HG03571 (cell line): ENCODE results near the gene AHCYL2.
A peak's percentile ranks its signal among the peaks of the same experiment; 100 is the strongest.
"Not testable (repeated sequence)": the region's sequence is repeated elsewhere in the genome, so short reads cannot be mapped to it uniquely, and the experiment has no call there.

Experiments used
- ATAC-seq: cut with Tn5 transposase; IDR thresholded peaks from one replicate; pipeline ENCODE4 v1.9.1; 2021; ENCODE audit not compliant: unreplicated experiment

AHCYL2 gene

GRCh38 chr7:129208667-129209066, 16.2 kb upstream of the AHCYL2 start:
- ATAC-seq: no peak

DNA sequence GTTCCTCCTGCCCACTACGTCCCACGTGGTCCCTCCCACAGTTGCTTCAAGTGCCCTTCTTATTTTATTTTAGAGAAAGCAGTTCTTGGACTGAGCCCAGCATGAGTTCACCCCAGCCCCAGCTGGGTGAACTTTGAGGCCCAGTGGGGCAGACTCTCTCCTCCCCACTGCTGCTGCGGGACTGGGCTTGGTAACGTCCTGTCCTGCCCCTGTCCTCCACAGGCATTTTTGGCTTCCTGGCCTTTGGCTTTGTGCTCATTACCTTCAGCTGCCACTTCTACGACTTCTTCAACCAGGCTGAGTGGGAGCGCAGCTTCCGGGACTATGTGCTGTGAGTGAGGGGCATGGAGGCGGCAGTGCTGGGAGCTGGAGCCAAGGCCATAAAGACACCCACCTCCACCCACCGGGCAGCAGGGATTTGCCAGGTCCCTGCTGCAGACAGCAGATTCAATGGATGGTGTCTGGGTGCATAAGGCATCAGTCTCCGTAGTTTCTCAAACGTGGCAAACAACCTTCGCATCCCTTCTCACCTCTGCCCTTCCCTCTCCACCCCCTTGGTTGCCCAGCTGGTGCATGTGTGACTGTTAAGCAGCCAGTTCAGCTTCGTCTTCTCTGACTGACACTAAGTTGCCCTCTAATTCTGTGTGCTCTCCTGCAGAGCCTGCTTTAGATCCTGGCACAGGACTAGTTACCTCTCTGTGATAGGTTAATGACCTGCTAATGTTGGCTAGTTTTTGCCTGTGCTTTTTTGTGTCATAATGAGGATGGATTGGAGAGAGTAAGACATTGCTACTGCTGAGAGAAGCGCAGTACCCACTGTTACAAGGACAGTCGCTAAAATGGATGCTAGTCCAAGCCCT, 15.5 kb upstream of the AHCYL2 start:
- no peak for ATAC-seq

DNA sequence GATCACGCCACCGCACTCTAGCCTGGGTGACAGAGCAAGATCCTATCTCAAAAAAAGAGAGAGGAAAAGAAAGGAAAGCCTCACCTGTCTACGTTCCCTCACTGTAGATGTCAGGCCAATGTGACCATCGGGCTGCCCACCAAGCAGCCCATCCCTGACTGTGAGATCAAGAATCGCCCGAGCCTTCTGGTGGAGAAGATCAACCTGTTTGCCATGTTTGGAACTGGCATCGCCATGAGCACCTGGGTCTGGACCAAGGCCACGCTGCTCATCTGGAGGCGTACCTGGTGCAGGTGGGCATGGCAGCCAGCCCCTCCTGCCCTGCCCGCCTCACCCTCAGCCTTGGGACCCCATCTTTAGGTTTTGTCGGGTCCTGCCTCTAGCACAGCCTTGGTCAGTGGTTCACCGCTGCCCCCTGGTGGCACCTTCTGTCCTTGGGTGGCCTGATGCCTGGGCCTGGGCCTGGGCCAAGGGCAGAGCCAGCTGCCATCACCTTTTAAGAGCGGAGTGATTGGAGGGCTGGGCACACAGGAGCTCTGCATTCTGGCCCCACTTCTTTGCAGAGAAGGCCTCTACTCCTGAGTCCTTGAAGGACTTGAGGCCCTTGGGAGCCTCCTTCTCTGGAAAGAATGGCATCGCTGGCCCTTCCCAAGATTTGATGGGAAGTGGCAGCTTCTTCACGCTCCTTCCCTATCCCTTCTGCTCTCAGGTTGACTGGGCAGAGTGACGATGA, 14.4 kb upstream of the AHCYL2 start:
- ATAC-seq: no peak

DNA sequence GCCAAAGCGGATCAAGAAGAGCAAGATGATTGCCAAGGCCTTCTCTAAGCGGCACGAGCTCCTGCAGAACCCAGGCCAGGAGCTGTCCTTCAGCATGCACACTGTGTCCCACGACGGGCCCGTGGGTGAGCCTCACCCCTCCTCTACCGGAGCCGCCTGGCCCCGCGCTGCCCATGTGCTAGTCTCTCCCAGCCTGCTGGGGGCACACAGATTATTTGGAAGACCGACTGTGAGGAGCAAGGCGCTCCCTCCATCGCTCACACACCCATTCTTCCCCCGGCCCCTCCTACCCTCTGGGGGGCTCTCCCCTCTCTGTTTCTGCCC, 13.9 kb upstream of the AHCYL2 start:
- ATAC-seq: no peak

- no peak for ATAC-seq
These were observed 12.7 kb upstream of the AHCYL2 start for GRCh38 chr7:129212126-129212525.

GRCh38 chr7:129212596-129212995, 12.2 kb upstream of the AHCYL2 start:
- ATAC-seq: no peak

GRCh38 chr7:129213828-129214227, 11.0 kb upstream of the AHCYL2 start:
- no peak for ATAC-seq

- not testable (repeated sequence) for ATAC-seq
These were observed 9.1 kb upstream of the AHCYL2 start for GRCh38 chr7:129215691-129216090.

- not testable (repeated sequence) for ATAC-seq
These were observed 8.6 kb upstream of the AHCYL2 start for GRCh38 chr7:129216101-129216715.

- ATAC-seq: not testable (repeated sequence)
These were observed 7.9 kb upstream of the AHCYL2 start for GRCh38 chr7:129216821-129217416.

DNA sequence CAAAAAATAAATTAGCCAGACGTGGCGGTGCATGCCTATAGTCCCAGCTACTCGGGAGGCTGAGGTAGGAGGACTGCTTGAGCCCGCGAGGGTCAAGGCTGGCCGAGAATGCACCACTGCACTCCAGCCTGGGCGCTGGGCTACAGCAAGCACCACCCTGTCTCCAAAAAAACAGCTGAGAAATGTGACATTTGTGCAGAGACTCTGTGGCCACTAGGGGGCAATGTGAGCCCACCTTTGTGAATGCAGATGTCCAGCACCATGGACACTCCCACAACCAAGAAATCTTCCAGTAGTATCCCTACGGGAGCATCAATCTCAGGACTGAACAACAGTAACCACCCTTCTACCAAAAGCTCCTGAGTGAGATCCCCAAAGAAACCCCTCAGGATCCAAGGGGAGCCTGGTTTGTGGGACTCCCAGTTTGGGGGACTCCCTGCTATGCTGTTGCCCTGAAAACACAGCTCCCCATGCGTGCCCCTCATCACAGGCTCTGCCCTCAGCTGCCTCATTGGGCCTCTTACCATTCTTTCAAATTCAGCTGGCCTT, 6.2 kb upstream of the AHCYL2 start:
- ATAC-seq: no peak

GRCh38 chr7:129219166-129219565, 5.7 kb upstream of the AHCYL2 start:
- not testable (repeated sequence) for ATAC-seq

DNA sequence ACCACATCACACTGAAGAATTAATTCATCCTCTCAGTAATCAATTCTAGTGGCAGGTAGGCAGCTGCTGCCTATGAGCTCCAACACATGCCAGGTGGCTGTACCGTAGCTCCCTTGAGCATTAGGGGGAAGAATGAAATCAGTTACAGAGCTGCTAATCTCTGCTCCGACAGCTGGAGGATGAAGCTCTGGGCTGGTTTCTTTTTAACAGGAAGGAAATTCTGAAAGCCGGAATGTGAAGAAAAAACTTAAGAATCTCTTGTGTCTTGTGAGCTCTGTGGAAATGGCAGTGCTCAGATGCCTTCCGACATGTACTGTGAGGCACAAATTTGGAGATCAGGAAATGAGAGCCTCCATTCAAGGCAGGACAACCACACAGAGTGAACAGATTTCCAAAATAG, 2.8 kb upstream of the AHCYL2 start:
- no peak for ATAC-seq

GRCh38 chr7:129225206-129225930, 538 bp downstream of the AHCYL2 start:
- peak; percentile 30 for ATAC-seq

GRCh38 chr7:129225931-129226572, 1.2 kb downstream of the AHCYL2 start:
- ATAC-seq: no peak

GRCh38 chr7:129227646-129228578, 3.1 kb downstream of the AHCYL2 start:
- no peak for ATAC-seq

DNA sequence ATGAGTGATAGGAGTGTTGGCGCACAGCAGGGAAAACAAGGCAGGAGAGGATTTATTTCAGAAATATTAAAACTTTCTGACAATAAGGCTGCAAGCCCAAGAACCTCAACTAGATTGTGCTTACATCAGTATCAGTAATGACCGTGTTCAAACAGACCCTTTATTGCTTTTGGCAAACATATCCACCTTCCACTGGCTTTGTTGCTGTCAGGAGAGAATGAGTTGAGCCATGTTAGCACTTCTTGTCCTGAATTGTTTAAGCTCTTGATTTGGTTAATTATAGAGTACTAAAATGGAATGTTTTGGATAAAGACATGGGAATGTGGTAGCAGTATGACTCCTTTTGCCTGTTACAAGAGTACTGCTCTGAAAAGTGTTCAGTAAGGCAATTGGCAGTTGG, 3.8 kb downstream of the AHCYL2 start:
- no peak for ATAC-seq

GRCh38 chr7:129231666-129232065, 6.8 kb downstream of the AHCYL2 start:
- ATAC-seq: no peak

DNA sequence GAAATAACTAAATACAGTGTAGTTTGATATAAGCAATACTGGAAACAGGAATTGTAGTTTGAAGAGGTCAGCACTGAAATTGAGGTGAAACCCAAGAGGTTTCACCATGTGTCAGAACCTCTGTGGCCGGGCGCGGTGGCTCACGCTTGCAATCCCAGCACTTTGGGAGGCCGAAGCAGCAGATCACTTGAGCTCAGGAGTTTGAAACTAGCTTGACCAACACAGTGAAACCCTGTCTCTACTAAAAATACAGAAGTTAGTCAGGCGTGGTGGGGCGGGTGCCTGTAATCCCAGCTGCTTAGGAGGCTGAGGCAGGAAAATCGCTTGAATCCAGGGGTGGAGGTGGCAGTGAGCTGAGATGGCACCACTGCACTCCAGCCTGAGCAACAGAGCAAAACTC, 13.7 kb downstream of the AHCYL2 start:
- no peak for ATAC-seq
